GM21390 (cell line): ENCODE measurements around the gene RABGEF1.
"Not testable (repeated sequence)": the region's sequence is repeated elsewhere in the genome, so short reads cannot be mapped to it uniquely, and the experiment has no call there.

Source experiments
- ATAC-seq: cut with Tn5 transposase; IDR thresholded peaks from one replicate; pipeline ENCODE4 v1.9.1; 2021; ENCODE audit not compliant: unreplicated experiment

RABGEF1 gene

GRCh38 chr7:66735154-66735553 is 5.4 kb upstream of the RABGEF1 start:
- ATAC-seq: no peak

- no peak for ATAC-seq
These were observed 4.7 kb upstream of the RABGEF1 start for GRCh38 chr7:66735850-66736249.

GRCh38 chr7:66736892-66737291 is 3.6 kb upstream of the RABGEF1 start:
- no peak for ATAC-seq

- ATAC-seq: no peak
These were observed 2.9 kb upstream of the RABGEF1 start for GRCh38 chr7:66737667-66738066.

GRCh38 chr7:66739477-66739876 is 1.1 kb upstream of the RABGEF1 start:
- no peak for ATAC-seq

GRCh38 chr7:66739953-66740301 is 606 bp upstream of the RABGEF1 start:
- no peak for ATAC-seq

- ATAC-seq: peak; percentile 38
These were observed 612 bp downstream of the RABGEF1 start for GRCh38 chr7:66740980-66741709.

- ATAC-seq: no peak
These were observed 1.1 kb downstream of the RABGEF1 start for GRCh38 chr7:66741710-66742049.

- ATAC-seq: not testable (repeated sequence)
These were observed 1.8 kb downstream of the RABGEF1 start for GRCh38 chr7:66742298-66742697.

GRCh38 chr7:66743920-66744319 is 3.4 kb downstream of the RABGEF1 start:
- no peak for ATAC-seq

- ATAC-seq: no peak
These were observed 6.9 kb downstream of the RABGEF1 start for GRCh38 chr7:66747385-66747784.

GRCh38 chr7:66747881-66748511 is 7.5 kb downstream of the RABGEF1 start:
- no peak for ATAC-seq

GRCh38 chr7:66748791-66749190 is 8.3 kb downstream of the RABGEF1 start:
- no peak for ATAC-seq

GRCh38 chr7:66751945-66752344 is 11.4 kb downstream of the RABGEF1 start:
- ATAC-seq: no peak

- ATAC-seq: no peak
These were observed 14.0 kb downstream of the RABGEF1 start for GRCh38 chr7:66754541-66754940.

- ATAC-seq: not testable (repeated sequence)
These were observed 14.5 kb downstream of the RABGEF1 start for GRCh38 chr7:66755059-66755458.

- not testable (repeated sequence) for ATAC-seq
These were observed 15.7 kb downstream of the RABGEF1 start for GRCh38 chr7:66756227-66756626.

- no peak for ATAC-seq
These were observed 16.4 kb downstream of the RABGEF1 start for GRCh38 chr7:66756889-66757288.

GRCh38 chr7:66757939-66758338 is 17.4 kb downstream of the RABGEF1 start:
- no peak for ATAC-seq

GRCh38 chr7:66758950-66759628 is 18.6 kb downstream of the RABGEF1 start:
- peak; percentile 84 for ATAC-seq

- not testable (repeated sequence) for ATAC-seq
These were observed 22.6 kb downstream of the RABGEF1 start for GRCh38 chr7:66763183-66763582.

- not testable (repeated sequence) for ATAC-seq
These were observed 23.3 kb downstream of the RABGEF1 start for GRCh38 chr7:66763633-66764355.
